ENCODE data around the gene LTBP3.
"Not testable (repeated sequence)": the region's sequence is repeated elsewhere in the genome, so short reads cannot be mapped to it uniquely, and the experiment has no call there.

LTBP3 gene

DNA sequence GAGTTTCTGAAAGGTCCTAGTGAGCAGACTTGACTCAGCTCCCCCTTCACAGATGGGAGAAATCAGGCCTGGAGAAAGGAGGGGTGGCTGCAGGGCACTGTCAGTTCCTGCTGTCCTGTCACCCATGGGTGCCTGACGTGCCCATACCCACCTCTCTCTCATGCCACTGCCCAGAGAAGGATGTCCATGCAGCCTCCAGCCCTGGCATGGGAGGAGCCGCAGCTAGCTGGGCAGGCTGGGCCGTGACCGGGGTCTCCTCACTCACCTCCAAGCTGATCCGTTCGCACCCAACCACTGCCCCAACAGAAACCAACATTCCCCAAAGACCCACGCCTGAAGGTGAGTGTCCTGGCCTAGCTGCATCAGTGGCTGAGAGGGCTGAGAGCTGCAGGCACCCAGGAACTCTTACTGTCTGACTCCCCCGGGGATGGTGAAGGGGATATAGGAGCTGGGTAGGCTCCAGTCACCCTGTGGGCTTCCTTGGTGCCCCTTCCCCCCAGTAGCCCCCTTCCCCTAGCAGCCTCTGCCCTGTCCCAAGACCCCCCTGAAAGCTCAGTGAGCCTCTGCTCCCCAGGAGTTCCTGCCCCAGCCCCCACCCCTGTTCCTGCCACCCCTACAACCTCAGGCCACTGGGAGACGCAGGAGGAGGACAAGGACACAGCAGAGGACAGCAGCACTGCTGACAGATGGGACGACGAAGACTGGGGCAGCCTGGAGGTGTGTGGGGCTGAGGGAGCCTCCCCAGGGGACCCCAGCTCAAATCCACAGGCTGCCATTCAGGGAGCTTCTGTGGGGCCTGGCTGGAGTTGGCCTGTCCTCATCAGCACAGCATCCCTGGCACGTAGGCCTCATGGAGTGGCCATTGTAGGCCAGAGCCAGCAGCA, 21.5 kb downstream of the LTBP3 start:
- DNase-seq (ENCODE audit: low read depth in 2 of 2), result no peak

DNA sequence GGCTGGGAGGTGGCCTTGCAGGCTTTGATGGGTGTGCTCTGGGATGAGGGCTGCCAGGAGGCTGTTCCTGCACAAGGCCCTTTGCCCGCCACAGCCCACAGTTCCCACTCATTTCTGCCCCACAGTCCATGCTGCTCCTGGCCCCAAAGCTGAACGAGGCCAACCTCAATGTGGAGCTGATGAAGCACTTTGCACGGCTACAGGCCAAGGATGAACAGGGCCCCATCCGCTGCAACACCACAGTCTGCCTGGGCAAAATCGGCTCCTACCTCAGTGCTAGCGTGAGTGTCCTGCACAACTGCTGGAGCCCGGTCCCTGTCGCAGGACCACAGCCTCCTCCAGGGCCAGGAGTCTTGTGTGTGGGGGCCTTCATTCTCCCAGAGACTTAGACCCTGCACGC, 23.1 kb downstream of the LTBP3 start:
- no peak for DNase-seq (ENCODE audit: low read depth in 2 of 2)

DNA sequence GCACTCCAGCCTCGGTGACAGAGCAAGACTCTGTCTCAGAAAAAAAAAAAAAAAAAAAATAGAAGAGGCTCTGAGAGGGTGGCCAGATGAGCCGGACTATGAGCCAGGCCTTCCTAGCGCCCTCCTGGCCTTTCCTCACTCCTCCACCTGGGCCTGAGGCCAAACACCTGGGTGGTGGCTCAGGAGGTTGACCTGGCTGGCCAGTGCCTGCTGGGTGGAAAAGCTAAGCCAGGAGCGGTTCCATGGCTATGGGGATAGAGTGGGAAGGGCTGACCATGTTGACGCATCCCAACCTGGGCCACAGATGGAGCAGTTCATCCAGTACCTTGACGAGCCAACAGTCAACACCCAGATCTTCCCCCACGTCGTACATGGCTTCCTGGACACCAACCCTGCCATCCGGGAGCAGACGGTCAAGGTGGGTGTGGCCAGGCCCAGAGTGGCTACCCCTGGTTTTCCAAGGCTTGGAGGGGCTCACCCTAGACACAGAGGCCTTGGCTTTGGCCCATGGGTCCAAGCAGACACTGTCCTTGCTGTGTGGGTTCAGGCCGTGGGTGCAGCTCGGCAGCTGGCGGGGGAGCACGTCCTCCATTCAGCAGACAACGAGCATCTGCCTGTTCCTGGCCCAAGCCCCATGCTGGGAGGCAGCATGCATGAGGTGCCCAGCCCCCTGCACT, 25.6 kb downstream of the LTBP3 start:
- DNase-seq (ENCODE audit: low read depth in 2 of 2), result no peak

DNA sequence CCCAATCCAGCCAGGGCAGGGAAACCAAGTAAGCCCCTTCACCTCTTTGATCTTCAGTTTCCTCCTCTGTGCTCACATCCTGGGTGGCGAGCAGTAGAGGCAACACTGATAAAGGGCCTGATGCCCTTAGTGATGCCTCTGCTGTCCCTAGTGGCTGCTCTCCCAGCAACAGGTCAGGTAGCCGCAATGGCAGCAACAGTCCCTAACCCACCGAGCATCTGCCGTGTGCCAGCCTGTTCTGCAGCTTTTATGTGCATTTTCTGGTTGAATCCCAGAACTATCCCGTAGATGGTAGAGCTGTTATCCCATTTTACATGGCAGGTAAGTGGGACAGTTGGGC, 28.0 kb downstream of the LTBP3 start:
- DNase-seq (ENCODE audit: low read depth in 2 of 2), result no peak

DNA sequence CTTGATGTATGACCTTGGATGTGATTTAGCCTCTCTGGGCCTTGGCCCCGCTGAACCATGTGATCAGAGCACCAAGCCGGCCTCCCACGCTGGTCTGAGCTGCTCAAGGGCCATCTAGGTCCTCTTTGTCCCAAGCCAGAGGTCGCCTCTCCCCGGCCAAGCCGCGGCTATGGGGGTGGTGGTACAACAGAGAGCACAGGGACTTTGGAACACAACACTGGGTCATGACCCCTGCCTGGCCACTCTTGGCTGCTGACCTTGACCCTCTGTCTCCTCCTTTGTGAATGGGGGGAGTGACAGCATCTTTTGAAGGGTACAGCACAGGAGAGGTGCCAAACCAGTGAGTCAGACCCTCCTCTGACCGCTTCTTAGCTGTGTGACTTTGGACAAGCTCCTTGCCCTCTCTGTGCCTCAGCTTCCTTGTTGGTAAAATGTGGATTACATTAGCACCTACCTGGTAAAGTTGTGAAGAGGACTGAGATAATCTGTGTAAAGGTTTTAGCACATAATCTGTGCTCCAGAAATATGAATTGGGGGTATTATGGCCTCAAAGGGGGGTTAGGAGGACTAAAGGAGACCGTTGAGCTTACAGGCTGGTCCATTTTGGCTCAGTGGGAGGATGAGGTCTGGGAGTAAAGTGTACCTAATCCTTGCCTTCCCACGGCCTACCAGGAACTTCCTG, 28.5 kb downstream of the LTBP3 start:
- no peak for DNase-seq (ENCODE audit: low read depth in 2 of 2)

DNA sequence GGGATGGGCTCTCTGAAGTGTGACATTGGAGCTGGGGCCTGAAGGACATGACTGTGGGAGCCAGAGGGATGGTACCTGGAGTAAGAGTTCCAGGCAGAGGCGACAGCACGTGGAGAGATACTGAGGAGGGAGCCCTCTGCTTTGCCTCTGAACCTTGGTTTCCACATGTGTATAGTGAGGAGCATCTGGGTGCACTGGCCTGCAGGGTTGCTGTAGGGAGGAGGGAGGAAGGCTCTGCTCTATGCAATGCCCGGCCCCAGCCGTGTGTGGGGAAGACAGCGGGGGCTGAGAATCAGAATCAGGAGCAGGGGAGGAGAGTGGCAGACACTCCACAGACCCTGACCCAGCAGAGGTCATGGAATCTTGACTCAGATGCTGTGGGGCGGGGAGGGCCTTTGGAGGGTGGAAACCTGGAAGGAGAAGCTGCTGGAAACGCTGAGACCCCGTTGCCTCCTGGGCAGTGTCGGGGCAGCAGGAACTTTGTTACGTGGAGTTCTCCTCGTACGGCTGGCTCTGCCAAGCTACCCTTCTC, 29.3 kb downstream of the LTBP3 start:
- DNase-seq (ENCODE audit: low read depth in 2 of 2), result no peak

DNA sequence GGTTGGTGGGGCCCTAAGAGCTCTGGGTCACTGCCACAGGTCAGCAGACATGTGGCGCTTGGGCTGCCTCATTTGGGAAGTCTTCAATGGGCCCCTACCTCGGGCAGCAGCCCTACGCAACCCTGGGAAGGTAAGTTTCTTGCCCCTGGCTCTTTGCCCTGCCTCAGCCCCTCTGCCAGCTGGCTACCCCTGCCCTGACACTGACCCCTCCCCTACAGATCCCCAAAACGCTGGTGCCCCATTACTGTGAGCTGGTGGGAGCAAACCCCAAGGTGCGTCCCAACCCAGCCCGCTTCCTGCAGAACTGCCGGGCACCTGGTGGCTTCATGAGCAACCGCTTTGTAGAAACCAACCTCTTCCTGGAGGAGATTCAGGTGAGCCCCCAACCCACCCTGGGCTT, 31.4 kb downstream of the LTBP3 start:
- no peak for DNase-seq (ENCODE audit: low read depth in 2 of 2)

DNA sequence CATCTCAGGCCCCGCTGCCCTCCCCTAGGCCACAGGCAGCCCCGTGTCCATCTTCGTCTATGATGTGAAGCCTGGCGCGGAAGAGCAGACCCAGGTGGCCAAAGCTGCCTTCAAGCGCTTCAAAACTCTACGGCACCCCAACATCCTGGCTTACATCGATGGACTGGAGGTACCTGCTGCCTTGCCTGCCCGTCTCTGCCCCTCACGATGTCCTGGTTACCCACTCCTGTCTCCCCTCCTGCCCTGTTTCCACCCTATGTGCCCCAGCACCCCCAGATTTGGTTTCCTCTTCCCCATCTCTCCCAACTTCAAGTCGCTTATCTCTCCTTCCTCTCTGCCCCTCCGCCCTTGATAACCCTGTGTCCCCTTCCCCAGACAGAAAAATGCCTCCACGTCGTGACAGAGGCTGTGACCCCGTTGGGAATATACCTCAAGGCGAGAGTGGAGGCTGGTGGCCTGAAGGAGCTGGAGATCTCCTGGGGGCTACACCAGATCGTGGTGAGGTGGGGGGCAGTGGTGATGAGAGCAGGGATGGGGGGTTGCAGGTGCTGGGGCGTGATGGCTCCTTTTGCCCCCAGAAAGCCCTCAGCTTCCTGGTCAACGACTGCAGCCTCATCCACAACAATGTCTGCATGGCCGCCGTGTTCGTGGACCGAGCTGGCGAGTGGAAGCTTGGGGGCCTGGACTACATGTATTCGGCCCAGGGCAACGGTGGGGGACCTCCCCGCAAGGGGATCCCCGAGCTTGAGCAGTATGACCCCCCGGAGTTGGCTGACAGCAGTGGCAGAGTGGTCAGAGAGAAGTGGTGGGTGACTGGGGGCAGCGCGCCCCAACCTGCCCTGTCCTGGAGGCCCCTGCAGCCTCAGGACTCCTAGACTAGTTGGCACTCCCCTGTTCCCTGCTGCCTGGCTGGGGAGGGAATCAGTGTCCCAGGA, 32.3 kb downstream of the LTBP3 start:
- DNase-seq (ENCODE audit: low read depth in 2 of 2), result no peak

DNA sequence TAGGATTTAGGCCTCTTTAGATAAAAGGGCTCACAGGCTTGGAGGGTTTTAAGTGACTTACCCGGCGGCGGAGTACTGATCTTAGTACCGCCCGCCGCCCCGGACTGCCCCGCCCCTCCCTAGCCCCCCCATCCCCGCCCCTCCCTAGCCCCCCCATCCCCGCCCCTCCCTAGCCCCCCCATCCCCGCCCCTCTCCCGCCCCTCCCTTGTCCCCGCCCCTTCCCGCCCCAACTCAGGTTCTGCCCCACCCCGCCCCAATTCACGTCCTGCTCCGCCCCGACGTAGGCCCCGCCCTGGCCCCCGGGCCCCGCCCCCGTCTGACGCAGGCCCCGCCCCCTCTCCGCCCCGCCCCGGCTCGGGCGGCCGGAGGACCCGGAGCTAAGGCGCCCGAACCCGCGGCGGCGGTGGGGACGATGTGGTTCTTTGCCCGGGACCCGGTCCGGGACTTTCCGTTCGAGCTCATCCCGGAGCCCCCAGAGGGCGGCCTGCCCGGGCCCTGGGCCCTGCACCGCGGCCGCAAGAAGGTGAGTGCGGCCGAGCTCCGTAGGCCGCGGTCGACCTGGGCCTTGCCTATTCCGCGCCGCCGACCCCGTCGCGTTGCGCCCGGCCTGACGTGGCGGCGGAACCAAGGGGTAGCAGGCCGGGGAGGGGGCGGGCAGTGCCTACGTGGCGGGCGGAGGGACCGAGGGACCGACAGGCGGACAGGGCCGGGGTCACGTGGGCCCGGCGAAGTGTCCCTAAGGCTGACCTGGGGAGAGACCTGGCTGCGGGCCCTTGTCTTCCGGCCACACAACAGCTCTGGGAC, 33.2 kb downstream of the LTBP3 start, which contains the start of gene SCYL1:
SCYL1 (plus strand) TSS at position 343 of the 805 bp plus-strand sequence; CDS start at position 414, 71 bp downstream.
- peak; percentile 75 to 77 for DNase-seq (ENCODE audit: low read depth in 2 of 2)

DNA sequence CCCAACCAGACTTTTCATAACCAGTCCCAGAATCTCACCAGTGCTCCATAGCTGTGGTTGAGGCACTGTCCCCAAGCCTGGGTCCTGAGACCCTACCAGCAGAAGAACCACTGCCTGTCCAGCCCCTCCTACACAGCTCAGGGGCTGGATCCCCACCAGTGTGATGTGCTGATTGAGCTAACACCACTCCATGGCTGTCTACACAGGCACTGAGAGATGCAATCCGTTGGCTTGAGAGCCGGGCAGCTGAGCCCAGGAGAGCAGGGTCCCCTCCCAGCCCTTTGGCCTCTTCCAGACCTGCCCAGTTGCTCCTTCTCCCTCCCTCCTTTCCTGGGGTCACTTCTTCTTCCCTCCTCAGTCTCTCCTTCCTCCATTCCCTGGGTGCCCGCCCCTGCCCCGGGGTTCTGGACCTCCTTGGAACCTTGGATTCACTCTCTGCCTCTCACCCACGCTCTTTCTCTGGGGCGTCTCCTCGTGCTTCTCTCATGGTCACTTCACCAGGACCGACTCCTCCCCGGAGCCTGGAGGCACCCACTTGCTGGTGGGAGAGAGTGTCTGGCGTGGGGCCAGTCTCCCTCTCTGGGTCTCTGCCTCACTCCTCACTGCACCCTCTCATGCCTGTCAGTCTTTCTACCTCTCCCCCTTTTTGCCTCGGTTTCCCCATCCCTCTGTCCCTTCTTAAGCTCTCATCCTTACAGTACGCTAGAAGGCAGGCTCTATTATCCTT, 34.0 kb downstream of the LTBP3 start:
- DNase-seq (ENCODE audit: low read depth in 2 of 2), result no peak

DNA sequence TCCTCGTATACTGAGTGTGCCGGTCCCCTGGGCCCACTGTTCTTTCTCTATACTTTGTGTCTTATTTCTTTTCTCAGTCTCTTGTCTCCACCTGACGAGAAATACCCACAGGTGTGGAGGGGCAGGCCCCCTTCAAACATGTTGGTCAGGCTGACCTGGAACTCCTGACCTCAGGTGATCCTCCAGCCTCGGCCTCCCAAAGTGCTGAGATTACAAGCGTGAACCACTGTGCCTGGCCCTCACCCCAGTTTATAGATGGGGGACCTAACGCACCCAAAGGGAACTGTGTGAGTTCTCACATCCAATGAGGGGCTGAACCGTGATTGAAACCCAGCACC, 34.6 kb downstream of the LTBP3 start:
- DNase-seq (ENCODE audit: low read depth in 2 of 2), result not testable (repeated sequence)

DNA sequence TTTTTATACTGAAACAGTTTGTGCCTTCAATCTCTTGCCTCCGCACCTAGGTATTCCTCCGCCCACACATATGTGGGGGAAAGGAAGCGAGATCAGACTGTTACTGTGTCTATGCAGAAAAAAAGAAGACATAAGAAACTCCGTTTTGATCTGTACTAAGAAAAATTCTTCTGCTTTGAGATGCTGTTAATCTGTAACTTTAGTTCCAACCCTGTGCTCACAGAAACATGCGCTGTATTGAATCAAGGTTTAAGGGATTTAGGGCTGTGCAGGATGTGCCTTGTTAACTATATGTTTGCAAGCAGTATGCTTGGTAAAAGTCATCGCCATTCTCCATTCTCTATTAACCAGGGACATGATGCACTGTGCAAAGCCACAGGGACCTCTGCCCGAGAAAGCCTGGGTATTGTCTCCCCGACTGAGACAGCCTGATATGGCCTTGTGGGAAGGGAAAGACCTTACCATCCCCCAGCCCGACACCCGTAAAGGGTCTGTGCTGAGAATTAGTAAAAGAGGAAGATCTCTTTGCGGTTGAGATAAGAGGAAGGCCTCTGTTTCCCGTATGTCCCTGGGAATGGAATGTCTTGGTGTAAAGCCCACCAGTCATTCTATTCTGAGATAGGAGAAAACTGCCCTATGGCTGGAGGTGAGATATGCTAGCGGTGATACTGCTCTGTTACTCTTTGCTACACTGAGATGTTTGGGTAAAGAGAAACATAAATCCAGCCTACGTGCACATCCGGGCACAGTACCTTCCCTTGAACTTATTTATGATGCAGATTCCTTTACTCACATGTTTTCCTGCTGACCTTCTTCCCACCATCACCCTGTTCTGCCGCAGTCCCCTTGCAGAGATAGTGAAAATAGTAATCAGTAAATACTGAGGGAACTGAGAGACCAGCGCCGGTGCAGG, 35.2 kb downstream of the LTBP3 start:
- DNase-seq (ENCODE audit: low read depth in 2 of 2), result not testable (repeated sequence)

DNA sequence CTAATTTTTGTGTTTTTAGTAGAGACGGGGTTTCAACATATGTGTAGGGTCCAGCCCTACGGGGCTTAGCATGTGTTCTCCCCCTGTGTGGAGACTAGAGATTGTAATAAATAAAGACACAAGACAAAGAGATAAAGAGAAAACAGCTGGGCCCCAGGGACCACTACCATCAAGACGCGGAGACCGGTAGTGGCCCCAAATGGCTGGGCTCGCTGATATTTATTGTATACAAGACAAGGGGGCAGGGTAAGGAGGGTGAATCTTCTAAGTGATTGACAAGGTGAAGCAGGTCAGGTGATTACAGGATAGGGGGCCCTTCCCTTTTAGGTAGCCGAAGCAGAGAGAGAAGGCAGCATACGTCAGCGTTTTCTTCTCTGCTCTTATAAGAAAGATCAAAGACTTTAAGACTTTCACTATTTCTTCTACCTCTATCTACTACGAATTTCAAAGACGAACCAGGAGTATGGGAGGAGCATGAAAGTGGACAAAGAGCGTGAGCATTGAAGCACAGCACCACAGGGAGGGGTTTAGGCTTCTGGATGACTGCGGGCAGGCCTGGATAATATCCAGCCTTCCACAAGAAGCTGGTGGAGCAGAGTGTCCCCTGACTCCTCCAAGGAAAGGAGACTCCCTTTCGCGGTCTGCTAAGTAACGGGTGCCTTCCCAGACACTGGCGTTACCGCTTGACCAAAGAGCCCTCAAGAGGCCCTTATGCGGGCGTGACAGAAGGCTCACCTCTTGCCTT, 36.2 kb downstream of the LTBP3 start:
- DNase-seq (ENCODE audit: low read depth in 2 of 2), result not testable (repeated sequence)

DNA sequence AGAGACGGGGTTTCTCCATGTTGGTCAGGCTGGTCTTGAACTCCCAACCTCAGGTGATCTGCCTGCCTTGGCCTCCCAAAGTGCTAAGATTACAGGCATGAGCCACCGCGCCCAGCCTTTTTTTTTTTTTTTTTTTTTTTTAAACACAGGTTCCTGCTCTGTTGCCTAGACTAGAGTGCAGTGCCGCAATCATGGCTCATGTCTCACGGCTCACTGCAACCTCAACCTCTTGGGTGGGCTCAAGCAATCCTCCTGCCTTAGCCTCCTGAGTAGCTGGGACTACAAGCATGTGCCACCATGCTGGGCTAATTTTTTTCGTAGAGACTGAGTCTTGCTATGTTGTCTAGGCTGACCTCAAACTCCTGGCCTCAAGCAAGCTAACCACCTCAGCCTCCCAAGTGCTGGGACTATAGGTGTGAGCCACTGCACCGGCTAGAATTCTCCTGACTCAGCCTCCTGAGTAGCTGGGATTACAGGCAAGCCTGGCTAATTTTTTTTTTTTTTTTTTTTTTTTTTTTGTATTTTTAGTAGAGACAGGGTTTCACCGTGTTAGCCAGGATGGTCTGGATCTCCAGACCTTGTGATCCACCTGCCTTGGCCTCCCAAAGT, 39.1 kb downstream of the LTBP3 start:
- not testable (repeated sequence) for DNase-seq (ENCODE audit: low read depth in 2 of 2)

DNA sequence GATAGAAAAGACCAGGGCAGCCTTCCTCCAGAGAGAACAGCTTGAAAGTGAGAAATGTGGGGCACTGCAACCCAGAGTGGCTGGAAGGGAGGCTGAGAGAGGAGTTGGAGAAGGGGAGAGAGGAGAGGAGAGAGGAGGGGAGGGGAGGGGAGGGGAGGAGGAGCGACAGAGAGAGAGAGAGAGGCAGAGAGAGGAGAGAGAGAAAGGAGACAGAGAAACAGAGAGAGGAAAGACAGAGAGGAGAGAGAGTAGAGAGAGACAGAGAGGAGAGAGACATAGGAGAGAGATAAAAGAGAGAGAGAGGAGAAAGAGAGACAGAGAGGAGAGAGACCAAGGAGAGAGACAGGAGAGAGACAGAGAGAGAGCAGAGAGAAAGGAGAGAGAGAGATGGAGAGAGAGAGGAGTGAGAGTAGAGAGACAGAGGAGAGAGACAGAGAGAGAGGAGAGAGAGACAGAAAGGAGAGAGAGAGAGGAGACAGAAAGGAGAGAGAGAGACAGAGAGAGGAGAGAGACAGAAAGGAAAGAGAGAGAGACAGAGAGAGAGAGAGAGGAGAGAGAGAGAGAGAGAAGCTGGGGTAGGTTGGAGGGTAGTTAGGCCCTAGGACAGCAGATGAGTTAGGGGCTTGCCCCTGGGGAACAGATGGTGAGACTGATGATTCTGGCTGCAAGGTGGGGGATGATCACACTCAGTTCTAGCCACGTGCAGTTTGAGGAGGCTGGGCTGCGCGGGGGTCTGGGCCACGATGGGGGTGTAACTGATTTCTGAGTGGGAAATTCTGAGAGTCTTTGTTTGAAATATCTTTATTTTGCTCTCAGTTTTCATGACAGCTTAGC, 41.8 kb downstream of the LTBP3 start:
- DNase-seq (ENCODE audit: low read depth in 2 of 2), result no peak

DNA sequence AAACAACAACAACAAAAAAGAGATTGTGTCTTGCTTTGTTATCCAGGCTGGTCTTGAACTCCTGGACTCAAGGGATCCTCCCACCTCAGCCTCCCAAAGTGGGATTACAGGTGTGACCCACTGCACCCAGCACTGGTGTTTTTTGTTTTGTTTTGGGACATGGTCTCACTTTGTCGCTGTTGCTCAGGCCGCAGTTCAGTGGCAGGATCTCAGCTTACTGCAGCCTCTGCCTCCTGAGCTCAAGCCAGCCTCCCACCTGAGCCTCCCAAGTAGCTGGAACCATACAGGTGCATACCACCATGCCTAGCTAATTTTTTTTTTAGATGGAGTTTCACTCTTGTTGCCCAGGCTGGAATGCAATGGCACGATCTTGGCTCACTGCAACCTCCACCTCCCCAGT, 45.8 kb downstream of the LTBP3 start:
- DNase-seq (ENCODE audit: low read depth in 2 of 2), result not testable (repeated sequence)

All from stimulated activated CD8-positive, alpha-beta memory T cell treated with anti-CD3 and anti-CD28 coated beads, Interleukin-2, amount 100 ng/mL, for 1 hour (primary cell).